Measurements from ENCODE around the gene ANKRD55. TPM values are rescaled to one million over a fixed set of nuclear protein-coding genes. Genes with fewer than 3 reads are reported as not detected.

Gene ANKRD55
- total and polyA plus RNA-seq, 2 donors (not counting 3 experiments of a cell fraction or from before 2014, with no cell fraction given): 1.4 to 2.1 TPM

DNA sequence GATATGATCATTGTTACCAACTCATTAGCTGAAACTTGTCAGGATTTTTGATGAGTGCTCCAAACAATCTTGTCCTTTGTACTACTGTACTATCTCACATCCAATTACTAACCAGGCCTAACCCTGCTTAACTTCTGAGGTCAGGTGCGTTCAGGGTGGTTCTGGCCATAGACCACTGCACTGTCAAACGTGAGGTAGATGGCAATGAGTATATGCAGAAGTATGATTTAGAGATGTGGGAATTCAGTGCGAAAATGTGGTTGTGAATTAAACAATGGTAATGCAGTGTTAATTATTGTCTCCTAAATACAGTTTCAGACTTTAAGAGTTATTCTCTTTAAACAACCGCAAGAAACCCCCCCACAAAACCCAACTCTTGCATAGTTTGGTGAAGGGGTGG, 86.5 kb downstream of the ANKRD55 start:
- Histone ChIP-seq H3K27me3 (ENCODE audit: control insufficient read depth in 2 of 2, insufficient read depth in 2 of 2, low read length in 2 of 2) (no peaks in the 10 kb centered on the region), H3K9ac (replicated peaks; ENCODE audit: extremely low read depth, insufficient read depth, low read length) (no peak overlapping the region), H3K4me3 (replicated peaks in 1 of 3; ENCODE audit: insufficient read depth in 1 of 3, low read depth in 1 of 3, low read length in 3 of 3) (no peak overlapping the region), H4K20me1 (replicated peaks; ENCODE audit: control insufficient read depth, extremely low read depth, insufficient read depth, low read length) (no peaks in the 10 kb centered on the region), H3K4me1 (ENCODE audit: control insufficient read depth, extremely low read depth, insufficient read depth, low read length) (no peaks in the 10 kb centered on the region), H3K4me2 (ENCODE audit: insufficient read depth, low read length) (no peak overlapping the region), H3K79me2 (ENCODE audit: control insufficient read depth, insufficient read depth, low read length) (no peaks in the 10 kb centered on the region), H3K27ac (ENCODE audit: insufficient read depth, low read depth, low read length) (no peak overlapping the region), H2AFZ (ENCODE audit: low read depth, low read length) (no peak overlapping the region), H3K9me3 (replicated peaks; ENCODE audit: control insufficient read depth, insufficient read depth, low read length) (no peaks in the 10 kb centered on the region), H3K9me1 (replicated peaks; ENCODE audit: control insufficient read depth, extremely low read depth, insufficient read depth, low read length) (no peaks in the 10 kb centered on the region), H3K36me3 (ENCODE audit: control insufficient read depth in 2 of 2, extremely low read depth in 1 of 2, insufficient read depth in 2 of 2, low read length in 2 of 2) (no peaks in the 10 kb centered on the region)
- no peak for FAIRE-seq
- intact Hi-C loops (cut with micrococcal nuclease) (no loop called here), dilution Hi-C loops (cut with MboI; ENCODE audit: extremely low pct_ligation_motif_present, low sequenced_read_pairs) (no loop called here)
- no peak for TF ChIP-seq MAX (IDR thresholded peaks at IDR 0.05; ENCODE audit: insufficient read depth, insufficient read length)
- TF ChIP-seq EZH2 (IDR thresholded peaks at IDR 0.05; ENCODE audit: borderline replicate concordance, low read depth, low read length, severe bottlenecking): no peak
- TF ChIP-seq MYC (IDR thresholded peaks at IDR 0.05; ENCODE audit: low read depth, low read length): no peak
- no peak for TF ChIP-seq JUN (IDR thresholded peaks at IDR 0.05; ENCODE audit: borderline replicate concordance, insufficient read depth, insufficient read length, low read depth)
- TF ChIP-seq GATA2 (IDR thresholded peaks at IDR 0.05; ENCODE audit: insufficient read depth, insufficient read length, low read depth, low read length): no peak
- TF ChIP-seq FOS (IDR thresholded peaks at IDR 0.05; ENCODE audit: borderline replicate concordance, insufficient read depth, low read length): no peak
- CTCF ChIA-PET: interaction anchor here (2.2 kb wide), 1 partner anchor 15 kb away, joined by 7 read pairs; no protein-coding TSS in a partner anchor
- POLR2A ChIA-PET: no interaction called here
- no TSS peak for BruUV-seq (replicated peaks)
- no peak for DNase-seq (ENCODE audit: low read depth, low spot score)

DNA sequence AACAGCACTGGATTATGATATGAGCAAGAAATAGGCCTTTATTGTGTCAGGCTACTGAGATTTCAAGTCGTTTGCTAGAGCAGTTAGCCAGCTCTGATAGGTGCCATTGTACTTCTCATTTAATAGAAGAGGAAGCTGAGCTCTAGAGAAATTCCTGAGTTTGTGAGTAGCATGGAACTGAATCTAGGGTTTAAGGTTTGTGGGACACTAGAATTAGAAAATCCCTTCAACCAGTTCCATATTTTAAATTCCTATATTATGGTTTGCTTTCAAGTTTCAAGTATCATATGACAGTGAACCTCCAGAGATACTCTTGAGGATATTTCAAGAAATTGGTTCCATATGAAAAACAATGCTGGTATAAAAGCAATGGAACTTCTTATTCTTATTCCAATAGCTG, 87.6 kb downstream of the ANKRD55 start:
- Histone ChIP-seq H3K36me3 (ENCODE audit: control insufficient read depth in 2 of 2, extremely low read depth in 1 of 2, insufficient read depth in 2 of 2, low read length in 2 of 2) (no peaks in the 10 kb centered on the region), H3K27me3 (ENCODE audit: control insufficient read depth in 2 of 2, insufficient read depth in 2 of 2, low read length in 2 of 2) (no peaks in the 10 kb centered on the region), H3K4me1 (ENCODE audit: control insufficient read depth, extremely low read depth, insufficient read depth, low read length) (peaks cover 3% of the 10 kb centered on the region), H3K27ac (ENCODE audit: insufficient read depth, low read depth, low read length) (no peak overlapping the region), H3K9ac (replicated peaks; ENCODE audit: extremely low read depth, insufficient read depth, low read length) (no peak overlapping the region), H3K79me2 (ENCODE audit: control insufficient read depth, insufficient read depth, low read length) (no peaks in the 10 kb centered on the region), H4K20me1 (replicated peaks; ENCODE audit: control insufficient read depth, extremely low read depth, insufficient read depth, low read length) (no peaks in the 10 kb centered on the region), H3K4me3 (replicated peaks in 1 of 3; ENCODE audit: insufficient read depth in 1 of 3, low read depth in 1 of 3, low read length in 3 of 3) (no peak overlapping the region), H3K9me3 (replicated peaks; ENCODE audit: control insufficient read depth, insufficient read depth, low read length) (no peaks in the 10 kb centered on the region), H2AFZ (ENCODE audit: low read depth, low read length) (no peak overlapping the region), H3K4me2 (ENCODE audit: insufficient read depth, low read length) (no peak overlapping the region), H3K9me1 (replicated peaks; ENCODE audit: control insufficient read depth, extremely low read depth, insufficient read depth, low read length) (no peaks in the 10 kb centered on the region)
- intact Hi-C loops (cut with micrococcal nuclease) (no loop called here), dilution Hi-C loops (cut with MboI; ENCODE audit: extremely low pct_ligation_motif_present, low sequenced_read_pairs) (no loop called here)
- BruUV-seq (replicated peaks): no TSS peak
- FAIRE-seq (no peak), DNase-seq (ENCODE audit: low read depth, low spot score) (no peak)
- TF ChIP-seq POLR2A (IDR thresholded peaks at IDR 0.05; ENCODE audit: low read depth, low read length) (no peak), JUN (IDR thresholded peaks at IDR 0.05; ENCODE audit: borderline replicate concordance, insufficient read depth, insufficient read length, low read depth) (no peak), MAX (IDR thresholded peaks at IDR 0.05; ENCODE audit: insufficient read depth, insufficient read length) (no peak)
- TF ChIP-seq, protein P1, sequence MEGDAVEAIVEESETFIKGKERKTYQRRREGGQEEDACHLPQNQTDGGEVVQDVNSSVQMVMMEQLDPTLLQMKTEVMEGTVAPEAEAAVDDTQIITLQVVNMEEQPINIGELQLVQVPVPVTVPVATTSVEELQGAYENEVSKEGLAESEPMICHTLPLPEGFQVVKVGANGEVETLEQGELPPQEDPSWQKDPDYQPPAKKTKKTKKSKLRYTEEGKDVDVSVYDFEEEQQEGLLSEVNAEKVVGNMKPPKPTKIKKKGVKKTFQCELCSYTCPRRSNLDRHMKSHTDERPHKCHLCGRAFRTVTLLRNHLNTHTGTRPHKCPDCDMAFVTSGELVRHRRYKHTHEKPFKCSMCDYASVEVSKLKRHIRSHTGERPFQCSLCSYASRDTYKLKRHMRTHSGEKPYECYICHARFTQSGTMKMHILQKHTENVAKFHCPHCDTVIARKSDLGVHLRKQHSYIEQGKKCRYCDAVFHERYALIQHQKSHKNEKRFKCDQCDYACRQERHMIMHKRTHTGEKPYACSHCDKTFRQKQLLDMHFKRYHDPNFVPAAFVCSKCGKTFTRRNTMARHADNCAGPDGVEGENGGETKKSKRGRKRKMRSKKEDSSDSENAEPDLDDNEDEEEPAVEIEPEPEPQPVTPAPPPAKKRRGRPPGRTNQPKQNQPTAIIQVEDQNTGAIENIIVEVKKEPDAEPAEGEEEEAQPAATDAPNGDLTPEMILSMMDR (IDR thresholded peaks at IDR 0.05; ENCODE audit: extremely low read depth in 1 of 2, insufficient read depth in 1 of 2, low read depth in 1 of 2, low read length in 2 of 2): no peak
- CTCF ChIA-PET: interaction anchor here (1.3 kb wide), 1 partner anchor 12 kb away, joined by 4 read pairs; no protein-coding TSS in a partner anchor
- POLR2A ChIA-PET: no interaction called here

Measured in endothelial cell of umbilical vein (primary cell).